DND-41 (cell line): ENCODE measurements around the gene MAMLD1.

Experiments
- CTCF ChIP-seq: IDR thresholded peaks from 2 replicates; pipeline ENCODE4 v1.5.1; 2012; ENCODE audit warnings: borderline replicate concordance, low read length, moderate library complexity, mild to moderate bottlenecking; ENCODE audit not compliant: poor library complexity, severe bottlenecking; ENCODE audit errors: extremely low read depth
- EZH2 ChIP-seq: IDR thresholded peaks from 3 replicates; pipeline ENCODE4 v1.6.1; 2012; ENCODE audit warnings: borderline replicate concordance, low read depth, mild to moderate bottlenecking, moderate library complexity, low read length, inconsistent platforms; ENCODE audit not compliant: severe bottlenecking

- no peak for TF ChIP-seq CTCF
- TF ChIP-seq EZH2 = no peak
These were observed 7.2 kb upstream of the MAMLD1 start for GRCh38 chrX:150355913-150356312.
